H1 (cell line): ENCODE data around the gene MYRF. TPM values are rescaled to one million over a fixed set of nuclear protein-coding genes. Genes with fewer than 3 reads are reported as not detected.

Experiments used
- CHD1 ChIP-seq: IDR thresholded peaks from 2 replicates; pipeline ENCODE4 v1.6.1; 2012; ENCODE audit warnings: low read depth, low read length, improper control_type of control experiment
- EP300 ChIP-seq, 2 experiments: IDR thresholded peaks; 1 replicate in 1 of 2; 2 replicates in 1 of 2; pipeline ENCODE4 v1.6.1; 2011 to 2012; ENCODE audit warnings: low read depth in 2 of 2, low read length in 2 of 2, mild to moderate bottlenecking in 2 of 2, borderline replicate concordance in 1 of 2, inconsistent platforms in 1 of 2, moderate library complexity in 1 of 2
- SUZ12 ChIP-seq: fragments of 200-600 bp; sonication (generic); IDR thresholded peaks from 2 replicates; pipeline ENCODE4 v1.6.1; 2012; ENCODE audit warnings: mild to moderate bottlenecking, inconsistent platforms, low read length, moderate library complexity, mixed read lengths
- polyA plus RNA-seq, 7 experiments: library from polyadenylated mRNA; depleted of rRNA in 3 of 7; stranded (reverse) in 5 of 7; unstranded in 2 of 7; fragments of >200 nt in 5 of 7; fragments of 200-250 nt in 2 of 7; gene quantifications; 1 replicate in 5 of 7; 2 replicates in 1 of 7; 4 replicates in 1 of 7; pipeline versions ENCODE4 v1.2.1 to v1.2.3, GENCODE V29; 2011 to 2013; ENCODE audit warnings: missing spikeins in 2 of 7, mixed read lengths in 2 of 7
- total RNA-seq: library from RNA; stranded (reverse); fragmentation: NEBNext Ultra II Directional; extraction: Animal tissue kit (Norgen Biotek cat#: 25700); gene quantifications from 2 replicates; pipeline ENCODE4 v1.2.1, GENCODE V29; 2021
- TF ChIP-seq, protein P1 (sequence below): IDR thresholded peaks from 2 replicates; pipeline ENCODE4 v1.6.1; 2011; ENCODE audit warnings: low read length, improper control_type of control experiment
- TF ChIP-seq, protein P2 (sequence below): IDR thresholded peaks from 2 replicates; pipeline ENCODE4 v1.6.1; 2011; ENCODE audit warnings: low read depth, mild to moderate bottlenecking, low read length; ENCODE audit not compliant: insufficient read depth
- TF ChIP-seq, protein P3 (sequence below): IDR thresholded peaks from 2 replicates; pipeline ENCODE4 v1.6.1; 2012; ENCODE audit warnings: low read length, inconsistent platforms

MYRF gene
- total and polyA plus RNA-seq, 2 of the 8 experiments (the other 6 are each of a cell fraction or from before 2014, with no cell fraction given): 6.0 to 6.1 TPM

DNA sequence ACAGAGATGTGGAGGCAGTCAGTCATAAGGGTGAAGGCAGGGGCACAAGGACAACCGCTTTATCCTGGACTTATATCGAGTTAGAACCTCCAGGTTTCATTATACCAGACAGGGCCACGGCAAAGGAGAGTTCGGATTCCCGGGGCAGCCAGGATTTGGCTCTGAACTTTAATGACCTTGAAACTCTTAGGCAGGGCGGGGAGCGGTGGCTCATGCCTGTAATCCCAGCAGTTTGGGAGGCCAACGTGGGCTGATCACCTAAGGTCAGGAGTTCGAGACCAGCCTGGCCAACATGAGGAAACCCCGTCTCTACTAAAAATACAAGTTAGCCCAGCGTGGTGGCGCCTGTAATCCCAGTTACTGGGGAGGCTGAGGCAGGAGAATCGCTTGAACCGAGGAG is 1.1 kb upstream of the MYRF start (continued):
- TF ChIP-seq EP300 (IDR thresholded peaks at IDR 0.05; ENCODE audit: borderline replicate concordance in 1 of 2, low read depth in 2 of 2, low read length in 2 of 2) (no peak), SUZ12 (no peak), CHD1 (no peak)
- TF ChIP-seq, protein P1, sequence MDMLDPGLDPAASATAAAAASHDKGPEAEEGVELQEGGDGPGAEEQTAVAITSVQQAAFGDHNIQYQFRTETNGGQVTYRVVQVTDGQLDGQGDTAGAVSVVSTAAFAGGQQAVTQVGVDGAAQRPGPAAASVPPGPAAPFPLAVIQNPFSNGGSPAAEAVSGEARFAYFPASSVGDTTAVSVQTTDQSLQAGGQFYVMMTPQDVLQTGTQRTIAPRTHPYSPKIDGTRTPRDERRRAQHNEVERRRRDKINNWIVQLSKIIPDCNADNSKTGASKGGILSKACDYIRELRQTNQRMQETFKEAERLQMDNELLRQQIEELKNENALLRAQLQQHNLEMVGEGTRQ: no peak
- TF ChIP-seq, protein P2, sequence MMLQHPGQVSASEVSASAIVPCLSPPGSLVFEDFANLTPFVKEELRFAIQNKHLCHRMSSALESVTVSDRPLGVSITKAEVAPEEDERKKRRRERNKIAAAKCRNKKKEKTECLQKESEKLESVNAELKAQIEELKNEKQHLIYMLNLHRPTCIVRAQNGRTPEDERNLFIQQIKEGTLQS: no peak
- TF ChIP-seq, protein P3, sequence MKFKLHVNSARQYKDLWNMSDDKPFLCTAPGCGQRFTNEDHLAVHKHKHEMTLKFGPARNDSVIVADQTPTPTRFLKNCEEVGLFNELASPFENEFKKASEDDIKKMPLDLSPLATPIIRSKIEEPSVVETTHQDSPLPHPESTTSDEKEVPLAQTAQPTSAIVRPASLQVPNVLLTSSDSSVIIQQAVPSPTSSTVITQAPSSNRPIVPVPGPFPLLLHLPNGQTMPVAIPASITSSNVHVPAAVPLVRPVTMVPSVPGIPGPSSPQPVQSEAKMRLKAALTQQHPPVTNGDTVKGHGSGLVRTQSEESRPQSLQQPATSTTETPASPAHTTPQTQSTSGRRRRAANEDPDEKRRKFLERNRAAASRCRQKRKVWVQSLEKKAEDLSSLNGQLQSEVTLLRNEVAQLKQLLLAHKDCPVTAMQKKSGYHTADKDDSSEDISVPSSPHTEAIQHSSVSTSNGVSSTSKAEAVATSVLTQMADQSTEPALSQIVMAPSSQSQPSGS: no peak
